ENCODE measurements around the gene TSPAN2. TPM values are rescaled to one million over a fixed set of nuclear protein-coding genes. Genes with fewer than 3 reads are reported as not detected.

The TSPAN2 gene
- total and polyA plus RNA-seq, 10 donors = 0.59 to 14.7 (median 4.8) TPM

GRCh38 chr1:115078708-115079107 is 10.6 kb downstream of the TSPAN2 start:
- intact Hi-C loops (cut with DNase I; ENCODE audit: low total_unique reads) = no loop called here
- no peak overlapping the region for H3K4me3 ChIP-seq
- no peaks in the 10 kb centered on the region for H3K9me3 ChIP-seq
- DNase-seq = no peak
- peaks cover 0 to 20% (median 0%) of the 10 kb centered on the region in 7 donors for H3K27me3 ChIP-seq (replicated peaks in 1 of 7)
- peaks cover 0 to 5% (median 0%) of the 10 kb centered on the region in 6 donors for H3K36me3 ChIP-seq
- peaks cover 0 to 4% (median 0%) of the 10 kb centered on the region in 6 donors for H3K4me1 ChIP-seq
- H3K27ac ChIP-seq = no peak overlapping the region
- WGBS, 5 donors = 85 to 94% (median 90%) methylated on average over 4 of the region's 4 CpGs
- TF ChIP-seq POLR2A (IDR thresholded peaks at IDR 0.05) = no peak
- TF ChIP-seq, protein P1, sequence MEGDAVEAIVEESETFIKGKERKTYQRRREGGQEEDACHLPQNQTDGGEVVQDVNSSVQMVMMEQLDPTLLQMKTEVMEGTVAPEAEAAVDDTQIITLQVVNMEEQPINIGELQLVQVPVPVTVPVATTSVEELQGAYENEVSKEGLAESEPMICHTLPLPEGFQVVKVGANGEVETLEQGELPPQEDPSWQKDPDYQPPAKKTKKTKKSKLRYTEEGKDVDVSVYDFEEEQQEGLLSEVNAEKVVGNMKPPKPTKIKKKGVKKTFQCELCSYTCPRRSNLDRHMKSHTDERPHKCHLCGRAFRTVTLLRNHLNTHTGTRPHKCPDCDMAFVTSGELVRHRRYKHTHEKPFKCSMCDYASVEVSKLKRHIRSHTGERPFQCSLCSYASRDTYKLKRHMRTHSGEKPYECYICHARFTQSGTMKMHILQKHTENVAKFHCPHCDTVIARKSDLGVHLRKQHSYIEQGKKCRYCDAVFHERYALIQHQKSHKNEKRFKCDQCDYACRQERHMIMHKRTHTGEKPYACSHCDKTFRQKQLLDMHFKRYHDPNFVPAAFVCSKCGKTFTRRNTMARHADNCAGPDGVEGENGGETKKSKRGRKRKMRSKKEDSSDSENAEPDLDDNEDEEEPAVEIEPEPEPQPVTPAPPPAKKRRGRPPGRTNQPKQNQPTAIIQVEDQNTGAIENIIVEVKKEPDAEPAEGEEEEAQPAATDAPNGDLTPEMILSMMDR (IDR thresholded peaks at IDR 0.05 in 8 of 11, conservative IDR thresholded peaks at IDR 0.05 in 3 of 11) = no peak
- no peak for TF ChIP-seq POLR2AphosphoS5 (IDR thresholded peaks at IDR 0.05)

GRCh38 chr1:115077984-115078330 is 11.3 kb downstream of the TSPAN2 start:
- 82 to 100% (median 94%) methylated on average over 1 of the region's 1 CpG for WGBS, 5 donors
- TF ChIP-seq POLR2A (IDR thresholded peaks at IDR 0.05) = no peak
- TF ChIP-seq, protein P1 (IDR thresholded peaks at IDR 0.05 in 8 of 11, conservative IDR thresholded peaks at IDR 0.05 in 3 of 11) = no peak
- no peak for TF ChIP-seq POLR2AphosphoS5 (IDR thresholded peaks at IDR 0.05)
- Histone ChIP-seq H3K27ac (no peak overlapping the region), H3K27me3 (replicated peaks in 1 of 7) (peaks cover 0 to 20% (median 0%) of the 10 kb centered on the region in 7 donors), H3K9me3 (no peaks in the 10 kb centered on the region), H3K36me3 (peaks cover 0 to 5% (median 0%) of the 10 kb centered on the region in 6 donors), H3K4me1 (peaks cover 0 to 4% (median 0%) of the 10 kb centered on the region in 6 donors), H3K4me3 (no peak overlapping the region)
- intact Hi-C loops (cut with DNase I; ENCODE audit: low total_unique reads) = no loop called here
- DNase-seq = no peak

- H3K27ac ChIP-seq = no peak overlapping the region
- no peak for TF ChIP-seq POLR2A (IDR thresholded peaks at IDR 0.05)
- no peak for TF ChIP-seq POLR2AphosphoS5 (IDR thresholded peaks at IDR 0.05)
- TF ChIP-seq, protein P1 (IDR thresholded peaks at IDR 0.05 in 8 of 11, conservative IDR thresholded peaks at IDR 0.05 in 3 of 11) = no peak
- peaks cover 0 to 20% (median 0%) of the 10 kb centered on the region in 7 donors for H3K27me3 ChIP-seq (replicated peaks in 1 of 7)
- WGBS, 5 donors = 87 to 90% (median 87%) methylated on average over 5 of the region's 5 CpGs
- H3K4me1 ChIP-seq = peaks cover 0 to 4% (median 0%) of the 10 kb centered on the region in 6 donors
- intact Hi-C loops (cut with DNase I; ENCODE audit: low total_unique reads) = no loop called here
- H3K4me3 ChIP-seq = no peak overlapping the region
- H3K9me3 ChIP-seq = no peaks in the 10 kb centered on the region
- peaks cover 0 to 8% (median 0%) of the 10 kb centered on the region in 6 donors for H3K36me3 ChIP-seq
- DNase-seq = no peak
Measured at GRCh38 chr1:115077286-115077983, 11.9 kb downstream of the TSPAN2 start.

DNA sequence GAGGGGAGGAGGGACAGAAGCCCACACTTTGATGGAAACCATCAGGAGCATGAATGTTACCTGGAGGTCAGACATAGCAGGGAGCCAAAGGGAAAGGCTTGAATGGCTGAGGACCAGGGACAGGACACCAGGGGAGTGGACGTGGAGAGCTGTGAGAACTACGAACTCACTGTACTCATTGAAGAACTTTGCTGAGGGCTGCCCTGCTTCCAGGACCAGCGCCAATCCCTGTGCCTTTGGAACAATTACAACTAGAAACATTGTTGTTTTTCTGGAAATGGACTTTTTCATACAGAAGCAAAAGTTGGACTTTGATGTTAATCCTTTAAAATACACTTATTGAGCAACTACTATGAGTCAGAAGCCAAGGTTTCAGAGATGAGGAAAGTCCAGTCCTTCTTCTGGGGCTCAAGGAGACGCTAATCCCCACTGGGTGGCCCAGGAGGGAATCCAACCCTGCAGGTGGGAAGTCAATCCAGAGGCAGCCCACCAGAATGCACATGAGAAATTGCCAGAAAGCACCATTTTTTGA is 12.9 kb downstream of the TSPAN2 start:
- Histone ChIP-seq H3K27ac (no peak overlapping the region), H3K27me3 (replicated peaks in 1 of 7) (peaks cover 0 to 20% (median 0%) of the 10 kb centered on the region in 7 donors), H3K4me3 (no peak overlapping the region), H3K36me3 (peaks cover 0 to 18% (median 0%) of the 10 kb centered on the region in 6 donors), H3K9me3 (no peaks in the 10 kb centered on the region), H3K4me1 (peaks cover 0 to 4% (median 0%) of the 10 kb centered on the region in 6 donors)
- DNase-seq = no peak
- TF ChIP-seq, protein P1 (IDR thresholded peaks at IDR 0.05 in 8 of 11, conservative IDR thresholded peaks at IDR 0.05 in 3 of 11) = no peak
- TF ChIP-seq POLR2AphosphoS5 (IDR thresholded peaks at IDR 0.05) (no peak), POLR2A (IDR thresholded peaks at IDR 0.05) (no peak)
- WGBS, 5 donors = 68 to 94% (median 78%) methylated on average over 4 of the region's 4 CpGs
- intact Hi-C loops (cut with DNase I; ENCODE audit: low total_unique reads) = no loop called here
